Eye (tissue), 1 donor: ENCODE data around the gene TEX264.

ENCODE experiments used
- DNase-seq: peaks from one replicate; pipeline ENCODE4 v3.0.0-alpha.2; 2015

Gene TEX264

GRCh38 chr3:51675201-51675611, 4.2 kb downstream of the TEX264 start:
- DNase-seq = no peak

- DNase-seq = no peak
Observed at GRCh38 chr3:51676102-51676640, 5.1 kb downstream of the TEX264 start.

- DNase-seq = no peak
Observed at GRCh38 chr3:51677358-51677757, 6.3 kb downstream of the TEX264 start.

- no peak for DNase-seq
Observed at GRCh38 chr3:51678186-51678585, 7.1 kb downstream of the TEX264 start.

GRCh38 chr3:51678641-51679040, 7.6 kb downstream of the TEX264 start:
- DNase-seq = no peak

GRCh38 chr3:51679318-51679717, 8.3 kb downstream of the TEX264 start:
- DNase-seq = no peak

- no peak for DNase-seq
Observed at GRCh38 chr3:51679777-51680176, 8.7 kb downstream of the TEX264 start.

GRCh38 chr3:51680196-51680595, 9.1 kb downstream of the TEX264 start:
- no peak for DNase-seq

GRCh38 chr3:51680663-51681230, 9.7 kb downstream of the TEX264 start:
- no peak for DNase-seq

GRCh38 chr3:51681453-51681852, 10.4 kb downstream of the TEX264 start:
- no peak for DNase-seq

- DNase-seq = peak; percentile 92
Observed at GRCh38 chr3:51682079-51682478, 11.0 kb downstream of the TEX264 start.

GRCh38 chr3:51682526-51682925, 11.5 kb downstream of the TEX264 start:
- no peak for DNase-seq

- DNase-seq = no peak
Observed at GRCh38 chr3:51683566-51683965, 12.5 kb downstream of the TEX264 start.

- DNase-seq = no peak
Observed at GRCh38 chr3:51684971-51685751, 14.1 kb downstream of the TEX264 start.

GRCh38 chr3:51686056-51686455, 15.0 kb downstream of the TEX264 start:
- DNase-seq = no peak

GRCh38 chr3:51686512-51687215, 15.6 kb downstream of the TEX264 start:
- DNase-seq = peak; percentile 37

GRCh38 chr3:51687431-51688205, 16.6 kb downstream of the TEX264 start:
- peak; percentile 19 for DNase-seq

- DNase-seq = no peak
Observed at GRCh38 chr3:51688206-51688600, 17.2 kb downstream of the TEX264 start.

GRCh38 chr3:51691021-51691420, 20.0 kb downstream of the TEX264 start:
- no peak for DNase-seq

GRCh38 chr3:51691949-51692348, 20.9 kb downstream of the TEX264 start:
- DNase-seq = no peak

- DNase-seq = no peak
Observed at GRCh38 chr3:51692980-51693395, 21.9 kb downstream of the TEX264 start.

GRCh38 chr3:51696954-51697353, 25.9 kb downstream of the TEX264 start:
- DNase-seq = peak; percentile 60

- DNase-seq = no peak
Observed at GRCh38 chr3:51698209-51698608, 27.2 kb downstream of the TEX264 start.
